Psoas muscle (tissue), 8 donors: ENCODE measurements around the gene NXPE3. TPM values are rescaled to one million over a fixed set of nuclear protein-coding genes. Genes with fewer than 3 reads are reported as not detected.
A peak's percentile ranks its signal among the peaks of the same experiment; 100 is the strongest.

Source experiments
- ATAC-seq, 4 donors: fragments of 200-7000 bp; cut with Tn5 transposase; one replicate each; pipeline ENCODE4 v1.9.1; 2020; ENCODE audit warnings: moderate library complexity in 3 of 4, mild to moderate bottlenecking in 2 of 4
- DNase-seq, 2 donors: peaks; one replicate each; pipeline ENCODE4 v3.0.0-alpha.2; 2020
- H3K27ac ChIP-seq: fragments of 200-600 bp; one replicate; pipeline ENCODE4 v1.8.0; 2022
- H3K27me3 ChIP-seq, 3 donors: fragments of 200-600 bp in 1 of 3; one replicate each; pipeline versions ENCODE4 v1.6.1 to v1.8.0; 2013 to 2022; ENCODE audit warnings: low read length in 2 of 3, mild to moderate bottlenecking in 2 of 3, moderate library complexity in 1 of 3; ENCODE audit not compliant: insufficient read depth in 3 of 3
- H3K36me3 ChIP-seq, 2 donors: fragments of 200-600 bp in 1 of 2; one replicate each; pipeline versions ENCODE4 v1.6.1 to v1.8.0; 2013 to 2022; ENCODE audit warnings: low read depth in 1 of 2, mild to moderate bottlenecking in 1 of 2, moderate library complexity in 1 of 2; ENCODE audit not compliant: insufficient read depth in 1 of 2
- H3K4me1 ChIP-seq: fragments of 200-600 bp; one replicate; pipeline ENCODE4 v1.8.0; 2022
- H3K4me3 ChIP-seq: fragments of 200-600 bp; one replicate; pipeline ENCODE4 v1.8.0; 2022; ENCODE audit warnings: mild to moderate bottlenecking
- H3K9me3 ChIP-seq: fragments of 200-600 bp; one replicate; pipeline ENCODE4 v1.8.0; 2022
- CTCF ChIP-seq: fragments of 200-600 bp; IDR thresholded peaks from one replicate; pipeline ENCODE4 v1.8.0; 2022; ENCODE audit warnings: antibody characterized with exemption
- WGBS, 3 donors: extraction: QIAGEN DNeasy Blood & Tissue Kit; methylation state at CpG; one replicate each; pipeline versions ENCODE4 v1.1.6 to v1.1.7; 2013; 5-methylcytosine and 5-hydroxymethylcytosine counted together
- intact Hi-C, 2 donors: fragments of 100-400 bp; cut with DNase I; formaldehyde crosslinking; loops; one replicate each; pipeline versions ENCODE4 v1.11.0 to v1.14.2; 2022
- long read RNA-seq, 2 donors: library from polyadenylated mRNA; unstranded; transcript quantifications; one replicate each; pipeline ENCODE4 v2.0.0, GENCODE V29; 2021
- polyA plus RNA-seq, 3 donors: library from polyadenylated mRNA; stranded (reverse); fragments of 200-250 nt; gene quantifications; one replicate each; pipeline ENCODE4 v1.2.3, GENCODE V29; 2013
- total RNA-seq, 4 donors: library from RNA; stranded (reverse); fragmentation: NEBNext Ultra II Directional in 2 of 4; extraction: Animal tissue kit (Norgen Biotek cat#: 25700) in 2 of 4; gene quantifications; one replicate each; pipeline versions ENCODE4 v1.2.1 to v1.2.4, GENCODE V29; 2021 to 2023
- donor health status: healthy with polysubstance abuse.
- donor health status: DM: no; HTN: no; CAD: no; lungs with moderate emphysema.
- donor health status: Bipolar disorder and iron deficiency.
- donor health status: healthy.
- donor health status: DM: yes; HTN: yes; CAD: no.
- donor health status: DM: no; HTN: no; CAD: no.
- donor health status: DM: no; HTN: no; CAD: no.
- donor health status: DM: yes; HTN: yes; CAD: no.

Gene NXPE3
- total RNA-seq (10 to 100 TPM; 37.4 to 59.3 (median 45.6) TPM), polyA plus RNA-seq (10 to 100 TPM; 10.8 to 67.7 (median 17.5) TPM)
- long read RNA-seq, donor 1, full-length matches to known transcripts: 37 of 62 reads
- long read RNA-seq, donor 1, partial matches to known transcripts: 7 of 62 reads
- long read RNA-seq, donor 1, other reads (novel, unspliced or antisense): 18 of 62 reads
- long read RNA-seq, donor 2, full-length matches to known transcripts: 64 of 123 reads
- long read RNA-seq, donor 2, partial matches to known transcripts: 8 of 123 reads
- long read RNA-seq, donor 2, other reads (novel, unspliced or antisense): 51 of 123 reads

GRCh38 chr3:101779047-101779821 lies at the start of gene NXPE3:
TSS of gene NXPE3 (plus strand) at chr3:101779211. CDS start at chr3:101785597, 6,386 bp downstream.
- intact Hi-C loops: loop anchor here (2.0 to 5.0 kb wide), 2 partner anchors 52 to 54 kb away; partner anchors contain the start of gene CEP97 (in 1 of the 2)
- H3K36me3 ChIP-seq: peaks cover 3 to 18% of the 10 kb centered on the region in 2 donors
- no peak for TF ChIP-seq CTCF
- peaks cover 38% of the 10 kb centered on the region for H3K4me1 ChIP-seq
- 0 to 1% (median 0%) methylated on average over 47 to 78 of the region's 78 CpGs for WGBS, 3 donors
- H3K4me3 ChIP-seq: peak within 1 kb of the TSS; percentile 95
- no peaks in the 10 kb centered on the region for H3K27me3 ChIP-seq
- ATAC-seq (peak; percentile 93 to 96 (median 95)), DNase-seq (peak; percentile 94 to 97)
- H3K9me3 ChIP-seq: no peaks in the 10 kb centered on the region
- peak within 1 kb of the TSS; percentile 95 for H3K27ac ChIP-seq

- WGBS, 3 donors: 89 to 97% (median 92%) methylated on average over 5 of the region's 5 CpGs
- Histone ChIP-seq H3K36me3 (peaks cover 8 to 69% of the 10 kb centered on the region in 2 donors), H3K27me3 (no peaks in the 10 kb centered on the region), H3K9me3 (no peaks in the 10 kb centered on the region), H3K4me1 (peaks cover 5% of the 10 kb centered on the region), H3K27ac (no peak overlapping the region), H3K4me3 (no peak overlapping the region)
- TF ChIP-seq CTCF: no peak
- ATAC-seq: no peak
- intact Hi-C loops: loop anchor here in 1 of 2 donors (5.0 kb wide), 1 partner anchor 48 kb away; the partner anchor contains the start of gene NXPE3
- no peak for DNase-seq
Observed at GRCh38 chr3:101729586-101729985, 49.4 kb upstream of the NXPE3 start.

GRCh38 chr3:101730839-101731238 lies 48.2 kb upstream of the NXPE3 start:
- no peaks in the 10 kb centered on the region for H3K9me3 ChIP-seq
- intact Hi-C loops: no loop called here
- H3K27me3 ChIP-seq: no peaks in the 10 kb centered on the region
- TF ChIP-seq CTCF: no peak
- H3K27ac ChIP-seq: no peak overlapping the region
- H3K4me3 ChIP-seq: no peak overlapping the region
- DNase-seq (no peak), ATAC-seq (no peak)
- H3K36me3 ChIP-seq: peaks cover 8 to 80% of the 10 kb centered on the region in 2 donors
- peaks cover 4% of the 10 kb centered on the region for H3K4me1 ChIP-seq

- no peak for ATAC-seq
- Histone ChIP-seq H3K4me3 (no peak overlapping the region), H3K9me3 (no peaks in the 10 kb centered on the region), H3K27me3 (no peaks in the 10 kb centered on the region), H3K27ac (no peak overlapping the region), H3K4me1 (no peaks in the 10 kb centered on the region), H3K36me3 (peaks cover 8 to 87% of the 10 kb centered on the region in 2 donors)
- 59 to 69% (median 60%) methylated on average over 4 of the region's 4 CpGs for WGBS, 3 donors
- intact Hi-C loops: no loop called here
- no peak for TF ChIP-seq CTCF
- DNase-seq: no peak
Observed at GRCh38 chr3:101732240-101732641, 46.8 kb upstream of the NXPE3 start.
